Right lobe of liver (tissue), 4 donors: ENCODE data around the gene EVL.

Experiments used
- CTCF ChIP-seq, 4 donors: fragments of 200-600 bp in 3 of 4; fragments of 450-650 bp in 1 of 4; IDR thresholded peaks; one replicate each; pipeline versions ENCODE4 v1.5.1 to v1.8.0; 2016 to 2022; ENCODE audit warnings: antibody characterized with exemption in 4 of 4, mild to moderate bottlenecking in 2 of 4
- POLR2A ChIP-seq: fragments of 450-650 bp; IDR thresholded peaks from one replicate; pipeline ENCODE4 v1.6.1; 2017; ENCODE audit warnings: antibody characterized with exemption, mild to moderate bottlenecking
- donor health status: DM: no; HTN: no; CAD: no.
- donor health status: DM: no; HTN: no; CAD: no.
- donor health status: DM: no; HTN: yes; CAD: no.

GRCh38 chr14:100172811-100173210, 107.6 kb downstream of the EVL start:
- TF ChIP-seq CTCF (IDR thresholded peaks at IDR 0.05) (no peak), POLR2A (no peak)
